NOMO-1 treated with DMSO at 0.1 percent for 48 hours (cell line): Measurements from ENCODE around the gene MMP1.

Experiments
- DNase-seq: peaks from one replicate; lab custom pipeline; 2025; ENCODE audit not compliant: unreplicated experiment; lab: John Stamatoyannopoulos, UW

The MMP1 gene

DNA sequence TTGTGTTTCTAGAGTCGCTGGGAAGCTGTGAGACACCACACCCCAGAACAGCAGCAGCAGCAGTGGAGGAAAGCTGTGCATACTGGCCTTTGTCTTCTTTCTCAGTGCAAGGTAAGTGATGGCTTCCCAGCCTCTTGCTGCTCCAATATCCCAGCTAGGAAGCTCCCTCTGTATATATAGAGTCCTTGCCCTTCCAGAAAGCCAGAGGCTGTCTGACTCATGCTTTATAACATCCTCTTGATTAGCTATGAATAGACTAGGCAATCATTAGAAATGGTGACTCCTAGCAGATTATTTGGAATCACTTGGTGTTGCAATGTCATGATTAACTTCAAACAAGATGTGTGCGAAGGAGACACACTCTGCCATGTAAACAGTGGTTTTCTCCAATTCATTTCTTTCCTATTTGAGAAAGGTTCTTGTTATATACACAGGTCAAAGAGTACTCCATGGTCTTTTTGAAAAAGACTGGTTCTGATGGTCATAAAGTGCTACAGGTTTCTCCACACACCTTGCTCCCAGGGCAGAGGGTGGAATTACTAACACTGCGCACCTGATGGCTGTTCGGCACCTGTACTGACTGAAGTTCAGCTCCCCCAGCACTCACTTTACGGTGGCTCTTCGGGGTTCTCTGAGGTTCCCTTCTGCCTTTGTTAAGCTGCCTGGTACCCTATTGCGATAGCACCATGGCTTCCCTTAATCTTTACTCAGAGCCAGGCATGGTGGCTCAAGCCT, at the start of gene MMP1:
Gene MMP1, minus strand, starts transcription at position 149 of the 735 bp plus-strand sequence. Its CDS starts 68 bp downstream, at position 81.
- DNase-seq, result no peak

GRCh38 chr11:102846292-102846691, 48.3 kb upstream of the MMP1 start:
- no peak for DNase-seq

DNA sequence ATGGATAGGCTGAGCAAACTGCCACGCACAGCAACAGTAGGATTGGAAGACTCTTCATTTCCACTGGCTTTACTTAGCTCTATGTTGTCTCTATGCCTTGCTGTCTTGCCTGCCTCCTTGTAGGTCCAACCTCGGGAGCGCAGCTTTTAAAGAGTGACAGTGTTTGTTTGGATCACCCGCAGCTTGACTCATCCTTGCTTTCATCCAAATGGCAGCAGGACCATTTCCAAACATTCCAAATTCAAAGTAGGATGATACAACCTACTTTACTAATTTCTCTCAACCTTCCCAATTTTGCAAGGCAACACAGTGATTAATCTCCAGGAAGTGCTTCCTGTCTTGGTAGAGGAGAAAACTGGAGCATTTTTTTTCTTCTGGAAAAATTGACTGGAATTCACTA, 45.5 kb upstream of the MMP1 start, which contains the start of gene MMP3:
Gene MMP3, minus strand, starts transcription at position 121 of the 400 bp plus-strand sequence. Its CDS starts 63 bp downstream, at position 58.
- no peak for DNase-seq

GRCh38 chr11:102842930-102843329, 45.0 kb upstream of the MMP1 start:
- DNase-seq, result no peak

DNA sequence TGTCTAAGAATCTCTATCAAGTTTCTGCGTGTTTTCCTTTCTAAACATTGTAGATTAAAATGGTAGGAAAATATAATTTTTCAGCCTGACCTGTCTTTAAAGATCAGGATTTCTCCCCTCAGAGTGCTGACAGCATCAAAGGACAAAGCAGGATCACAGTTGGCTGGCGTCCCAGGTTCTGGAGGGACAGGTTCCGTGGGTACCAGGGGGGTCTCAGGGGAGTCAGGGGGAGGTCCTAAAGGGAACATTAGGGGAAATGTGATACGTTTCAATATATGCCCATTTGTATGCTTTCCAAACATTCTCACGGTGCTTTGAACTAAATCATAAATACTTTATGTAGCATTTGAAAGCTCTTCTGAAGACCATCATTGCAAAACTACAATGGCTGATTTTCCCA, 42.1 kb upstream of the MMP1 start:
- no peak for DNase-seq

DNA sequence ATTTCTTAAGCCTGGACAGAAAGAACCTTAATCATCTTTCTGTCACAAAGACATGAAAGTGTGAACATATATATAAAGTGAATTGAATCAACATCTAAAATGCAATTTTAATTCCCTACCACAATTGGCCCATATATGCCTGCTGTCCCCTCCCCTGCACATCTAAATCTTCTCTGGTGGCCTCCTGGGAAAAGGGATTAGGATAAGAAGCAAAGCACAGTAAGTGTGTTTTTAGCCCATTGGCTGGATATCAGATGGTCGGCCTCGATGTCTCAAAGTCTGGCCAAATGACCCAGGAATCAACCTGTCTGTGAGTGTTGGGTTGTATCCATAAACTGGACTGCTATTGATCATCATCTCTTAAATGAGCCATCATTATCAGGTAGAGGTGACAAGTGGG, 39.7 kb upstream of the MMP1 start:
- no peak for DNase-seq

GRCh38 chr11:102837156-102837555, 39.2 kb upstream of the MMP1 start:
- no peak for DNase-seq

DNA sequence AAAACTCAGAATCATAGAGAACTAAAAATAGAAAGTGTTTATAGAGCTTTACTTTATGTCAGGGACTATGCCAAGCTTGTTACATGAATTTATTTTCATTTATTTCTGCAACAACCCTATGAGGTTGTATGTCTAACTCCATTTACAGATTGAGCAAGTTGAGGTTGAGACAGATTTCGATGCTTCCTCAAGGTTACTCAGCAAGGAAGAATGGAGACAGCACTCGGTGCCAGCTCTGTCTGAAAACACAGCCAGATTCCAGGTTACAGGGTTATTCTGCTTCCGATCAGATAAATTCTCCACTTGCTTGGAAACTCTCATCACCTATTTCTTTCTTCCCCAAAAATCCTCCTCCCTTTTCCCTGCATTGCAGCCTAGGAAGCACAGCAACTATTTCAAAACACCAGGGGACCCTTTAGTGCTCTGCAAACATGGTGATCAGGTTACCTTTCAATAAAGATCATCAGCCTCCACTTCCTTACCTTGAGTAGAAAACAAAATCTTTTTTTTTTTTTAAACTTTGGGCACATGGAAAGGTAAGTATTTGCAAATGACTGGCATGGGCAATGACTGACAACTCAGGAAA, 38.4 kb upstream of the MMP1 start:
- DNase-seq, result no peak

- no peak for DNase-seq
Observed at GRCh38 chr11:102833731-102834130, 35.8 kb upstream of the MMP1 start.

- no peak for DNase-seq
Observed at GRCh38 chr11:102832612-102833011, 34.7 kb upstream of the MMP1 start.

DNA sequence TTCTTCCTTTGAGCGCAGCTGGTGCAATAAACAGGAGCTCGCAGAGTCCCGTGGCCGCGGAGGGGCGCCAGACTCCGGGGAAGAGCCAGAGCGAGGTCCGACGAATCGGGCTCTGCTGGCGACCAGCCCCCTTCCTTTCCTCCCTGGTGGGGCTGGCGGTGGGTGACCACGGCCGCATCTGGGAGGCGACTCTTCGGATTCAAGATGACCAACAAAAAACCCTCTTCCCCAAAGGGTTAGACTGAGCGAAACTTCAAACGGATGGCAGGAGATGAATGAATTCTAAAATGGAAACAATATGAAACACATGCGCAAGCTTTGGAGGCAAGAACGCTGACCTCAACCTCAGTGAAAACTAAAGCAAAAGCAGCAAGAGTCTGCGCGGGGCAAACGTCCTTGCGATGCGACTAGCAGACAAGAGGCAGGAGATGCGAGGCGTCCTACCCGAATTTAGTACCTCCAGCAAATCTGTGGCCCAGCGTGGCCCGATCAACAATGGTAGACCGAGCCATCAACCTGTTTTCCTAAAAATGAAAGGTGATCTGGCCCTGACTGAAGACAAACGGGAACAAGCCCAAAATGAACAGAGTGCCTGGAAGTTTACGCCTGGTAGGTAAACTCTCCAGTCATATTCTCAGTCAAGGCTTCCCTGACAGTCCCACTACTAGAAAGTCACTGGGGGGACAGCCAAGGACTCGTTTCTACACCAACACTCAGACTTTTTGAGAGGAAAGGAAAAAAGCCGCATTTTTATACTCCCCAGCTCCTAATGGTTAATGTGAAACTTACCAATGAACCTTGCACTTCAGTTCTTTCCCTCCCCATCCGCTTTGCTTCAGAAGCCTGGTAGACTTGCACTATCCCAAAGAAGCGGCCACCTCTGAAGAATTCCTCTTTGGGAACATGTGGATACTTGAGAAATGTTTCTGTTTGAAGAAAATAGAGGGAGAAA, 33.8 kb upstream of the MMP1 start:
- peak; percentile 50 for DNase-seq

DNA sequence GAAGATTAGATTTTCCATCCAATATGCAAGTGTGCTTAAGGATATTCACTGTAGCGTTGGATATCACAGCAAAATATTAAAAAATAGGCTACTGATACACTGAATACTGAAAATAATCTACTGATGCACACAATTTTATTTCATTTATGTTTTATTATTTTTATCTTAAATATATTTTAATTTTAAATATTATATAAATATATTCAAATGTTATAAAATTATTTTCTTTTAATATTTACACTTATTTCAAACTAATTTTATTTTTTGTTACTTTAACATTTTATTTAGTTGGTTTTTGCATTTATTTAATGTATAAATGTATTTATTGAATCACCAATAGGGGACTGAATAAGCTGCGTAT, 33.1 kb upstream of the MMP1 start:
- DNase-seq, result no peak

- DNase-seq, result no peak
Observed at GRCh38 chr11:102830001-102830727, 32.2 kb upstream of the MMP1 start.

DNA sequence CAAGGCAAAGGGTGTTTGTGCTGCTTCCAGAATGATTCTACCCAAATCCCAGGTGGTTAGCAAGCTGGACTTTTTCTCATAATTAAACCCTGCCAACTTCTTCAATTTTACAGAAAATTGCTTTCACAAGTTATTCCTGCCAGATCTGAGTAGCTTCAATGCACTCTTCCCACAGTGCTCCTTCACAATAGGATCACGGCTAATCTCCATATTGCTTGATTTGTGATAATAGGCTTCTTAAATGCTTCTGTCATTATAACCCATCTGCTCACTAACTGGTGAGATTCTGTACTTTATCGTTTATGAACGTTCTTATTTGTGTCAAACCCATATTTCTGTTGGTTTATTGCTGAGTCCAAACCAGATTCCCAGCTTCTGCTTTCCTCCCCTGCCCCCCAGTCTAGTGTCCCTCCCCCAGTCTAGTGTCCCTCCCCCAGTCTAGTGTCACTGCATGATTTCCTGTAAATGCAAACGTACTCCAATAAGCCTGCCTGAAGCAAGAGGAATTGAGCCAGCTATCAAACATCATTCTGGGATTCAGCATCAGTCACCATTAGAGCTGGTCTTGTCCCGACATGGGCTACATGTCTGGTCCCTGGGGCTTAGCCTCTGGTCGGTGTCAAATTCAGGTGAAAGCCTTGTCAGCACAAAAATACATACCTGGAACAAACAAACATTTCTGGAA, 31.5 kb upstream of the MMP1 start:
- no peak for DNase-seq

DNA sequence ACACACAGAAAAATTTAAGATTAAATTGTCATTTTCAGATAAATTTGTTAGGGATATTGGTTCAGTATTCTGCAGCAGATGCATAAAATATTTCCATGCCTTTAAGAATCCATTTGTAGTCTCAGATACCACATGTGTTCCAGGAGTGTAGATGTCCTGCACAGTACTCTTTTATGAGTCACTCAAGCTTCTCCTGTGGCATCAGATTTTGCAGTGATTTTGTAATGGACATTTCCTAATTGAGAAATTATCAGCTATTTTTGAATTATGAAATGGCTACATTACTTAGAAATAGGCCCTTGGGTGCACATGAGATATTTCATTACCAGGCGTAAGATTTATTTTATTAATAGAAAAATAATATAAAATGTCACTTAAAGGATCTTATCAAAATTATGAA, 26.6 kb upstream of the MMP1 start:
- DNase-seq, result no peak

GRCh38 chr11:102819491-102819890, 21.5 kb upstream of the MMP1 start:
- no peak for DNase-seq

DNA sequence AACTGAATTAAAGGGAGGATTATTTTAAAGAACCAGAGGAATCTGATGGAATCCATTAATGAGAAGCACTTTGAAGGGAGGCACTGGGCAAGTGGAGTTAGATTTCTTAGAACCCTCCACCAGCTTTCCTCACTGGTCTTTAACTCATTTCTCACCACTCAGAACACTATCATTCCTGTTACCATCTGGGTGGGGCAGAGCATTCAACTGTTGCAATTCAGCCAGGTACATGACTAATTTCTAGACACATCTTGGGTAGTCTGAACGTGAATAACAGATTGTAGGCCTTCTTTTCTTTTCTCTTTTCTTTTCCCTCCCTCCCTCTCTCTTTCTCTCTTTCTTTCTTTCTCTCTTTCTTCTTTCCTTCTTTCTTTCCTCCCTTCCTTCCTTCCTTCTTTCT, 15.5 kb upstream of the MMP1 start:
- DNase-seq, result no peak

GRCh38 chr11:102812188-102812587, 14.2 kb upstream of the MMP1 start:
- DNase-seq, result no peak

GRCh38 chr11:102810950-102811660, 13.1 kb upstream of the MMP1 start:
- no peak for DNase-seq

- no peak for DNase-seq
Observed at GRCh38 chr11:102809971-102810370, 12.0 kb upstream of the MMP1 start.
